Measurements from ENCODE around the gene HAUS2.
"Not testable (repeated sequence)": the region's sequence is repeated elsewhere in the genome, so short reads cannot be mapped to it uniquely, and the experiment has no call there.

Gene HAUS2

GRCh38 chr15:42548249-42549031 is at the start of gene HAUS2, which contains the start of gene LRRC57:
HAUS2 (plus strand) TSS chr15:42548838; CDS start chr15:42548873, 35 bp downstream.
LRRC57 (minus strand) TSS chr15:42548793; CDS start chr15:42548434, 359 bp downstream.
- DNase-seq (ENCODE audit: low spot score), result peak; percentile 56

GRCh38 chr15:42499858-42500609 is 48.6 kb upstream of the HAUS2 start:
- DNase-seq (ENCODE audit: low spot score), result no peak

GRCh38 chr15:42502477-42502876 is 46.2 kb upstream of the HAUS2 start:
- DNase-seq (ENCODE audit: low spot score), result no peak

GRCh38 chr15:42503825-42504224 is 44.8 kb upstream of the HAUS2 start:
- DNase-seq (ENCODE audit: low spot score), result no peak

- DNase-seq (ENCODE audit: low spot score), result no peak
These were observed 44.0 kb upstream of the HAUS2 start for GRCh38 chr15:42504631-42505030.

- DNase-seq (ENCODE audit: low spot score), result no peak
These were observed 41.1 kb upstream of the HAUS2 start for GRCh38 chr15:42507514-42507913.

GRCh38 chr15:42508263-42508690 is 40.4 kb upstream of the HAUS2 start:
- no peak for DNase-seq (ENCODE audit: low spot score)

- no peak for DNase-seq (ENCODE audit: low spot score)
These were observed 38.2 kb upstream of the HAUS2 start for GRCh38 chr15:42510258-42511006.

GRCh38 chr15:42511007-42511391 is 37.6 kb upstream of the HAUS2 start:
- DNase-seq (ENCODE audit: low spot score), result no peak

GRCh38 chr15:42523331-42523730 is 25.3 kb upstream of the HAUS2 start:
- DNase-seq (ENCODE audit: low spot score), result no peak

- no peak for DNase-seq (ENCODE audit: low spot score)
These were observed 19.7 kb upstream of the HAUS2 start for GRCh38 chr15:42528970-42529369.

GRCh38 chr15:42533246-42533645 is 15.4 kb upstream of the HAUS2 start:
- no peak for DNase-seq (ENCODE audit: low spot score)

GRCh38 chr15:42544853-42545629 is 3.6 kb upstream of the HAUS2 start:
- DNase-seq (ENCODE audit: low spot score), result no peak

- DNase-seq (ENCODE audit: low spot score), result peak; percentile 3
These were observed 755 bp upstream of the HAUS2 start for GRCh38 chr15:42547918-42548248.

GRCh38 chr15:42549032-42549491 is 424 bp downstream of the HAUS2 start:
- peak; percentile 2 for DNase-seq (ENCODE audit: low spot score)

GRCh38 chr15:42549741-42550392 is 1.2 kb downstream of the HAUS2 start:
- no peak for DNase-seq (ENCODE audit: low spot score)

GRCh38 chr15:42553554-42553953 is 4.9 kb downstream of the HAUS2 start:
- no peak for DNase-seq (ENCODE audit: low spot score)

GRCh38 chr15:42556550-42557207 is 8.0 kb downstream of the HAUS2 start:
- not testable (repeated sequence) for DNase-seq (ENCODE audit: low spot score)

GRCh38 chr15:42558739-42559138 is 10.1 kb downstream of the HAUS2 start:
- no peak for DNase-seq (ENCODE audit: low spot score)

GRCh38 chr15:42575188-42576039 is 26.8 kb downstream of the HAUS2 start, which contains the start of gene STARD9:
STARD9 (plus strand) TSS chr15:42575606; CDS start chr15:42575716, 110 bp downstream.
- peak; percentile 93 for DNase-seq (ENCODE audit: low spot score)
